H1 (cell line): ENCODE measurements around the gene C19orf73. TPM values are rescaled to one million over a fixed set of nuclear protein-coding genes. Genes with fewer than 3 reads are reported as not detected.

Source experiments
- CTCF ChIA-PET: fragments of 300-600 bp; sonication (Branson Sonifier 250); formaldehyde crosslinking; loops from one replicate; lab custom pipeline; 2021; ENCODE audit not compliant: partially characterized antibody; lab: Charles Lee
- POLR2A ChIA-PET: fragments of 300-600 bp; sonication (Branson Sonifier 250); formaldehyde crosslinking; loops from one replicate; lab custom pipeline; 2021; ENCODE audit warnings: inconsistent platforms; ENCODE audit not compliant: partially characterized antibody; lab: Charles Lee
- DNase-seq, 2 experiments: peaks; one replicate each; pipeline versions ENCODE4 v3.0.0 to v3.0.0-alpha.2; 2010 to 2022; ENCODE audit warnings: low spot score in 2 of 2, low read depth in 1 of 2, mixed read lengths in 1 of 2
- FAIRE-seq: peaks from 2 replicates; lab custom pipeline; 2011; peaks lifted over from hg19 to GRCh38; lab: Jason Lieb, UNC
- H2AFZ ChIP-seq: 2 replicates; pipeline ENCODE4 v1.8.1; 2012; ENCODE audit warnings: low read length, inconsistent platforms
- H2AK5ac ChIP-seq: 2 replicates; pipeline ENCODE4 v1.6.1; 2013; ENCODE audit warnings: low read depth, low read length
- H2BK120ac ChIP-seq: replicated peaks from 2 replicates; pipeline ENCODE3; 2013; ENCODE audit warnings: low read depth, low read length, inconsistent platforms
- H2BK12ac ChIP-seq: 2 replicates; pipeline ENCODE4 v1.6.1; 2013; ENCODE audit warnings: low read depth, low read length
- H2BK15ac ChIP-seq: 2 replicates; pipeline ENCODE4 v1.6.1; 2013; ENCODE audit warnings: low read length
- H2BK20ac ChIP-seq: 2 replicates; pipeline ENCODE4 v1.6.1; 2013; ENCODE audit warnings: low read length
- H2BK5ac ChIP-seq: 2 replicates; pipeline ENCODE4 v1.6.1; 2013; ENCODE audit warnings: low read depth, low read length
- H3K14ac ChIP-seq: 2 replicates; pipeline ENCODE4 v1.6.1; 2013; ENCODE audit warnings: inconsistent platforms; ENCODE audit not compliant: insufficient read length
- H3K18ac ChIP-seq: 2 replicates; pipeline ENCODE4 v1.6.1; 2013; ENCODE audit warnings: low read length; ENCODE audit errors: extremely low read depth
- H3K23ac ChIP-seq: 2 replicates; pipeline ENCODE4 v1.6.1; 2013; ENCODE audit warnings: inconsistent platforms; ENCODE audit not compliant: insufficient read length
- H3K23me2 ChIP-seq: 2 replicates; pipeline ENCODE4 v1.6.1; 2013; ENCODE audit warnings: low read depth, low read length
- H3K27ac ChIP-seq: 2 replicates; pipeline ENCODE4 v1.6.1; 2011; ENCODE audit warnings: low read depth, low read length, inconsistent platforms
- H3K27me3 ChIP-seq, 4 experiments: replicated peaks in 1 of 4; 1 replicate in 1 of 4; 2 replicates in 3 of 4; pipeline versions ENCODE4 v1.6.1 to v1.8.1; 2011 to 2013; ENCODE audit warnings: low read length in 3 of 4, mild to moderate bottlenecking in 3 of 4, inconsistent platforms in 2 of 4, mixed read lengths in 2 of 4, moderate library complexity in 1 of 4; ENCODE audit not compliant: control insufficient read depth in 3 of 4, insufficient read depth in 3 of 4; ENCODE audit errors: extremely low read depth in 1 of 4
- H3K36me3 ChIP-seq, 4 experiments: 2 replicates each; pipeline versions ENCODE4 v1.6.1 to v1.8.1; 2011 to 2013; ENCODE audit warnings: mild to moderate bottlenecking in 4 of 4, low read length in 3 of 4, moderate library complexity in 2 of 4, control low read depth in 1 of 4, inconsistent platforms in 1 of 4; ENCODE audit not compliant: insufficient read depth in 4 of 4, control insufficient read depth in 2 of 4
- H3K4ac ChIP-seq: replicated peaks from 2 replicates; pipeline ENCODE3; 2013; ENCODE audit warnings: low read length, low read depth, mixed read lengths, inconsistent platforms; ENCODE audit not compliant: insufficient read length
- H3K4me1 ChIP-seq, 4 experiments: replicated peaks in 1 of 4; 1 replicate in 1 of 4; 2 replicates in 3 of 4; pipeline versions ENCODE4 v1.6.1 to v1.8.1; 2011 to 2013; ENCODE audit warnings: low read length in 3 of 4, inconsistent platforms in 2 of 4, mixed read lengths in 1 of 4; ENCODE audit not compliant: insufficient read depth in 4 of 4, control insufficient read depth in 3 of 4
- H3K4me2 ChIP-seq, 2 experiments: 2 replicates each; pipeline versions ENCODE4 v1.6.1 to v1.8.1; 2011 to 2013; ENCODE audit warnings: low read depth in 2 of 2, low read length in 2 of 2, control low read depth in 1 of 2, inconsistent platforms in 1 of 2, mild to moderate bottlenecking in 1 of 2; ENCODE audit not compliant: insufficient read depth in 1 of 2
- H3K4me3 ChIP-seq, 4 experiments: fragments of 200-600, 300-600 bp in 1 of 4; sonication (generic), shearing (Covaris generic), sonication (Bioruptor Twin) in 1 of 4; 2 replicates each; pipeline versions ENCODE4 v1.5.1 to v1.8.1; 2011 to 2016; ENCODE audit warnings: low read length in 4 of 4, low read depth in 3 of 4, control low read depth in 2 of 4, inconsistent platforms in 2 of 4, mild to moderate bottlenecking in 2 of 4, mixed read lengths in 1 of 4, moderate library complexity in 1 of 4; ENCODE audit not compliant: insufficient read depth in 2 of 4; ENCODE audit errors: extremely low read depth in 1 of 4
- H3K56ac ChIP-seq: replicated peaks from 2 replicates; pipeline ENCODE3; 2013; ENCODE audit warnings: low read depth, mild to moderate bottlenecking, mixed read lengths, low read length, inconsistent platforms; ENCODE audit not compliant: insufficient read length
- H3K79me1 ChIP-seq: 2 replicates; pipeline ENCODE4 v1.6.1; 2013; ENCODE audit warnings: low read depth, low read length, control low read depth
- H3K79me2 ChIP-seq, 2 experiments: 2 replicates each; pipeline versions ENCODE4 v1.6.1 to v1.8.1; 2012 to 2013; ENCODE audit warnings: low read length in 2 of 2, mild to moderate bottlenecking in 2 of 2, inconsistent platforms in 1 of 2; ENCODE audit not compliant: insufficient read depth in 2 of 2, control insufficient read depth in 1 of 2
- H3K9ac ChIP-seq, 4 experiments: replicated peaks in 1 of 4; 1 replicate in 1 of 4; 2 replicates in 3 of 4; pipeline versions ENCODE4 v1.6.1 to v1.8.1; 2011 to 2013; ENCODE audit warnings: low read depth in 3 of 4, low read length in 3 of 4, control low read depth in 2 of 4, mild to moderate bottlenecking in 2 of 4, moderate library complexity in 2 of 4, inconsistent platforms in 1 of 4; ENCODE audit errors: extremely low read depth in 1 of 4
- H3K9me3 ChIP-seq, 2 experiments: 2 replicates each; pipeline versions ENCODE4 v1.6.1 to v1.8.1; 2012 to 2013; ENCODE audit warnings: mild to moderate bottlenecking in 2 of 2, moderate library complexity in 2 of 2, control low read depth in 1 of 2, inconsistent platforms in 1 of 2, low read depth in 1 of 2, low read length in 1 of 2, mixed read lengths in 1 of 2; ENCODE audit not compliant: insufficient read depth in 2 of 2
- H4K20me1 ChIP-seq, 2 experiments: replicated peaks in 1 of 2; 2 replicates each; pipeline versions ENCODE3 to v1.8.1; 2011 to 2013; ENCODE audit warnings: inconsistent platforms in 2 of 2, low read length in 2 of 2, mild to moderate bottlenecking in 1 of 2; ENCODE audit not compliant: insufficient read depth in 2 of 2, control insufficient read depth in 1 of 2
- H4K5ac ChIP-seq: 2 replicates; pipeline ENCODE4 v1.6.1; 2013; ENCODE audit warnings: low read length, low read depth, mixed read lengths, inconsistent platforms; ENCODE audit not compliant: insufficient read length
- H4K8ac ChIP-seq: 2 replicates; pipeline ENCODE4 v1.8.0; 2013; ENCODE audit warnings: mild to moderate bottlenecking, moderate library complexity, low read length, inconsistent platforms; ENCODE audit not compliant: insufficient read depth; ENCODE audit errors: extremely low read depth
- H4K91ac ChIP-seq: replicated peaks from 2 replicates; pipeline ENCODE3; 2013; ENCODE audit warnings: low read length, mixed read lengths, inconsistent platforms; ENCODE audit not compliant: insufficient read length
- BCL11A ChIP-seq, 2 experiments: IDR thresholded peaks; one replicate each; pipeline ENCODE4 v1.6.1; 2011; ENCODE audit warnings: low read depth in 2 of 2, low read length in 2 of 2, mild to moderate bottlenecking in 2 of 2
- CHD2 ChIP-seq: IDR thresholded peaks from 2 replicates; pipeline ENCODE4 v1.6.1; 2012; ENCODE audit warnings: low read length, improper control_type of control experiment
- CTBP2 ChIP-seq: IDR thresholded peaks from 2 replicates; pipeline ENCODE4 v1.7.0; 2011; ENCODE audit warnings: borderline replicate concordance, mild to moderate bottlenecking, moderate library complexity, mixed read lengths, low read length; ENCODE audit not compliant: insufficient read depth, insufficient read length
- EZH2 ChIP-seq: fragments of 200-600 bp; sonication (generic); IDR thresholded peaks from 2 replicates; pipeline ENCODE4 v1.7.1; 2012; ENCODE audit warnings: low read depth, mild to moderate bottlenecking, moderate library complexity, low read length, inconsistent platforms; ENCODE audit not compliant: severe bottlenecking
- KDM4A ChIP-seq: IDR thresholded peaks from one replicate; pipeline ENCODE4 v1.7.1; 2012; ENCODE audit warnings: low read depth, mild to moderate bottlenecking, moderate library complexity, low read length, inconsistent platforms; ENCODE audit not compliant: severe bottlenecking
- POLR2AphosphoS5 ChIP-seq: IDR thresholded peaks from 2 replicates; pipeline ENCODE4 v1.6.1; 2011; ENCODE audit warnings: low read depth, low read length
- USF2 ChIP-seq: IDR thresholded peaks from 2 replicates; pipeline ENCODE4 v1.6.1; 2011; ENCODE audit warnings: low read length, improper control_type of control experiment
- WGBS, 2 experiments: shearing (Covaris generic) in 1 of 2; methylation state at CpG; one replicate each; pipeline versions ENCODE4 v1.1.6 to v1.1.7; 2013 to 2015; ENCODE audit warnings: low lambda C conversion rate in 2 of 2, mixed read lengths in 2 of 2, inconsistent platforms in 1 of 2, low coverage in 1 of 2, missing lambda C conversion rate in 1 of 2; ENCODE audit not compliant: insufficient replicate concordance in 2 of 2, insufficient coverage in 1 of 2, insufficient read length in 1 of 2; ENCODE audit errors: extremely low coverage in 1 of 2, missing lambda C conversion rate in 1 of 2; 5-methylcytosine and 5-hydroxymethylcytosine counted together
- long read RNA-seq, 2 experiments: library from RNA in 1 of 2; library from capped mRNA in 1 of 2; stranded (forward); transcript quantifications; one replicate each; pipeline ENCODE4 v2.0.0, GENCODE V29; 2021; ENCODE audit warnings: inconsistent platforms in 1 of 2
- polyA minus RNA-seq, 3 experiments: library from RNA; depleted of rRNA, polyadenylated mRNA; stranded (reverse); fragments of >200 nt; gene quantifications; 1 replicate in 2 of 3; 2 replicates in 1 of 3; pipeline ENCODE4 v1.2.3, GENCODE V29; 2011
- polyA plus RNA-seq, 7 experiments: library from polyadenylated mRNA; depleted of rRNA in 3 of 7; stranded (reverse) in 5 of 7; unstranded in 2 of 7; fragments of >200 nt in 5 of 7; fragments of 200-250 nt in 2 of 7; gene quantifications; 1 replicate in 5 of 7; 2 replicates in 1 of 7; 4 replicates in 1 of 7; pipeline versions ENCODE4 v1.2.1 to v1.2.3, GENCODE V29; 2011 to 2013; ENCODE audit warnings: missing spikeins in 2 of 7, mixed read lengths in 2 of 7
- total RNA-seq: library from RNA; stranded (reverse); fragmentation: NEBNext Ultra II Directional; extraction: Animal tissue kit (Norgen Biotek cat#: 25700); gene quantifications from 2 replicates; pipeline ENCODE4 v1.2.1, GENCODE V29; 2021

The C19orf73 gene
- total RNA-seq (1.2 and 2.5 TPM in 2 replicates), polyA plus RNA-seq (2011; rRNA removed) (4.6 and 10.0 TPM in 2 replicates), polyA minus RNA-seq (2011; rRNA and poly(A)+ RNA removed) (0.63 and 1.6 TPM in 2 replicates)
- polyA plus RNA-seq (2011; cell fraction: cytosol; rRNA removed): 6.5 TPM
- 10.6 TPM for polyA plus RNA-seq (2011; cell fraction: nucleus; rRNA removed)
- 1.4 to 3.3 TPM (median 2.6 TPM) in 4 replicates for polyA plus RNA-seq (2012, experiment 1 of 2)
- 1.8 TPM for polyA plus RNA-seq (2012, experiment 2 of 2)
- 3.3 TPM for polyA plus RNA-seq (2013, experiment 1 of 2)
- polyA plus RNA-seq (2013, experiment 2 of 2): 2.7 TPM
- 1.7 TPM for polyA minus RNA-seq (2011; cell fraction: cytosol; rRNA and poly(A)+ RNA removed)
- 7.8 TPM for polyA minus RNA-seq (2011; cell fraction: nucleus; rRNA and poly(A)+ RNA removed)
- long read RNA-seq, experiment 1, partial matches to known transcripts: 0 of 2 reads
- long read RNA-seq, experiment 1, other reads (novel, unspliced or antisense): 0 of 2 reads
- long read RNA-seq, experiment 2: 0 reads

GRCh38 chr19:49118565-49119410 lies at the start of gene C19orf73:
TSS of gene C19orf73 (minus strand) at chr19:49119143. CDS start at chr19:49119022, 121 bp downstream.
- FAIRE-seq (no peak), DNase-seq (peak in 1 of 2 experiments; percentile 94)
- peak within 1 kb of the TSS; percentile 86 for H3K4me2 ChIP-seq
- H3K23ac ChIP-seq: no peak within 1 kb of the TSS
- H3K79me2 ChIP-seq: no peaks in the 10 kb centered on the region
- H3K23me2 ChIP-seq: peaks cover 20% of the 10 kb centered on the region
- H4K8ac ChIP-seq: peak within 1 kb of the TSS; percentile 94
- H2AK5ac ChIP-seq: peak within 1 kb of the TSS; percentile 75; the same call in 1 of the 2 replicates
- peaks cover 0 to 9% of the 10 kb centered on the region in 2 experiments for H4K20me1 ChIP-seq
- no peak within 1 kb of the TSS for H2BK20ac ChIP-seq
- peak within 1 kb of the TSS; percentile 81 for H4K91ac ChIP-seq
- H2BK120ac ChIP-seq: peak within 1 kb of the TSS; percentile 54
- no peak within 1 kb of the TSS for H2BK12ac ChIP-seq
- peak within 1 kb of the TSS; percentile 88; the same call in 1 of the 2 replicates for H2BK15ac ChIP-seq
- H4K5ac ChIP-seq: peak within 1 kb of the TSS; percentile 95
- H3K4me3 ChIP-seq: peak within 1 kb of the TSS; percentile 64 to 86 (median 78)
- H3K4ac ChIP-seq: peak within 1 kb of the TSS; percentile 85
- peak within 1 kb of the TSS; percentile 96 for H3K18ac ChIP-seq
- POLR2A ChIA-PET: interaction anchor here (1.0 to 2.1 kb wide), 7 partner anchors 9 to 32 kb away, joined by 3 to 9 read pairs (median 5); no protein-coding TSS in a partner anchor
- H3K27me3 ChIP-seq: peaks cover 8 to 19% (median 17%) of the 10 kb centered on the region in 4 experiments
- H3K9me3 ChIP-seq: no peaks in the 10 kb centered on the region
- peaks cover 2% of the 10 kb centered on the region; the same call in 1 of the 2 replicates for H3K79me1 ChIP-seq
- H3K36me3 ChIP-seq: no peaks in the 10 kb centered on the region
- no peak within 1 kb of the TSS for H3K14ac ChIP-seq
- H3K9ac ChIP-seq: peak within 1 kb of the TSS in 3 of 4 experiments; percentile 36 to 74 (median 66); a peak in 6 of 7 replicates
- CTCF ChIA-PET: interaction anchor here (0.6 to 3.0 kb wide), 5 partner anchors 21 to 107 kb away, joined by 3 to 11 read pairs (median 4); no protein-coding TSS in a partner anchor
- peaks cover 0 to 5% (median 4%) of the 10 kb centered on the region in 4 experiments; a peak in 4 of 7 replicates for H3K4me1 ChIP-seq
- H2BK5ac ChIP-seq: peak within 1 kb of the TSS; percentile 78; the same call in 1 of the 2 replicates
- H3K56ac ChIP-seq: peak within 1 kb of the TSS; percentile 77
- 3% methylated on average over 49 of the region's 85 CpGs; no CpG with 5 or more reads in 1 of the 2 experiments for WGBS, 2 experiments
- no peak within 1 kb of the TSS for H2AFZ ChIP-seq
- H3K27ac ChIP-seq: peak within 1 kb of the TSS; percentile 57; the same call in 1 of the 2 replicates
- TF ChIP-seq USF2: no peak
- TF ChIP-seq POLR2AphosphoS5: no peak; the same call in 1 of the 2 replicates
- TF ChIP-seq EZH2: no peak
- TF ChIP-seq BCL11A (IDR thresholded peaks at IDR 0.05; ENCODE audit: low read depth in 2 of 2, low read length in 2 of 2): no peak
- no peak for TF ChIP-seq CHD2
- peak; percentile 83 for TF ChIP-seq KDM4A
- TF ChIP-seq CTBP2: no peak
